IPS DF 6.9 (cell line): ENCODE results near the gene CARS1.

Experiments
- DNase-seq: peaks from one replicate; pipeline ENCODE4 v3.0.0-alpha.2; 2013; ENCODE audit warnings: low read depth, low spot score
- H3K27ac ChIP-seq: one replicate; pipeline ENCODE4 v1.5.1; 2013; ENCODE audit warnings: low read length, control low read depth
- H3K27me3 ChIP-seq: 2 replicates; pipeline ENCODE4 v1.6.1; 2013; ENCODE audit warnings: mild to moderate bottlenecking, low read length; ENCODE audit not compliant: control insufficient read depth, insufficient read depth
- H3K36me3 ChIP-seq: 2 replicates; pipeline ENCODE4 v1.6.1; 2013; ENCODE audit warnings: low read length; ENCODE audit not compliant: control insufficient read depth, insufficient read depth
- H3K4me1 ChIP-seq: 2 replicates; pipeline ENCODE4 v1.6.1; 2013; ENCODE audit warnings: low read length; ENCODE audit not compliant: control insufficient read depth, insufficient read depth
- H3K4me3 ChIP-seq: 2 replicates; pipeline ENCODE4 v1.5.1; 2013; ENCODE audit warnings: mild to moderate bottlenecking, low read length
- H3K9me3 ChIP-seq: 2 replicates; pipeline ENCODE4 v1.6.1; 2013; ENCODE audit warnings: low read length, inconsistent platforms; ENCODE audit not compliant: control insufficient read depth, insufficient read depth
- WGBS: extraction: QIAGEN DNeasy Blood & Tissue Kit; methylation state at CpG from one replicate; pipeline ENCODE4 v1.1.7; 2013; ENCODE audit warnings: mixed read lengths, missing lambda C conversion rate; ENCODE audit not compliant: insufficient read length, insufficient coverage; 5-methylcytosine and 5-hydroxymethylcytosine counted together

Gene CARS1

DNA sequence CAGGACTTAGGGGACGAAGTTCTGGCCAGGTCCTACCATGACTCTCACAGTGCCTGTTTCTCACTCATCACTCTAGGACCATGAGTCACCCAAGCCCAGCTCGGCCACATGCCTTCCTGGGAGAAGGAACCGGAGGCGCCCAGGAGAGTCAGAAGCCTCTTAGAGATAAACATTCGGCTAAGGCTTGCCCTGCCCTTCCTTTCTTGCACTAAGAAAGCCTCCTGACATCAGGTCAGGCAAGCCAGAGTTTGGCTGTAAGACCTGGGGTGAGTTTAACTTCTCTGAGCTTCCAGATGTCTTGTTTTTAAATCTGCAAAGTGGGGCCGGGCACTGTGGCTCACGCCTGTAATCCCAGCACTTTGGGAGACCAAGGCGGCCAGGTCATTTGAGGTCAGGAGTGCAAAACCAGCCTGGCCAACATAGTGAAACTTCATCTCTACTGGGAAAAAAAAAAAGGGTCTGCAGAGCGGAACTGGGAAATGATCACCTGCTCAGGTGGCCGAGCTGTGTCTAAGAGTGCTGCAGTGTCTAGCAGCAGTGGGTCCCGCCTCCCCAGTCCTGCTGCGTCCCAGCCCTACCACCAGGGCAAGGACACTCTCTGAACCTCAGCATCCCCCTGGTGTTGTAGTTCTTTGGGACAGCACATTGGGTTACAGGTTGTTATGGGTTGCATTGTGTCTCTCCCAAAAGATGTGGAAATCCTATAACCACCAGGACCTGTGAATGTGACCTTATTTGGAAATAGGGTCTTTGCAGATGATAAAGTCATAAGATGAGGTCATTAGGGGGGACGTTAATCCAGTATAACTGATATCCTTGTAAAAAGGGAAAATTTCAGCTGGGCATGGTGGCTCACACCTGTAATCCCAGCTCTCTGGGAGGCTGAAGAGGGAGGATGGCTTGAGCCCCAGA is 1.8 kb upstream of the CARS1 start:
- no peak overlapping the region for H3K4me3 ChIP-seq
- H3K4me1 ChIP-seq = peaks cover 1% of the 10 kb centered on the region; the same call in 1 of the 2 replicates
- H3K27me3 ChIP-seq = no peaks in the 10 kb centered on the region
- H3K9me3 ChIP-seq = no peaks in the 10 kb centered on the region
- no CpG with 5 or more reads among the region's 13 CpGs for WGBS
- no peak for DNase-seq
- no peak overlapping the region for H3K27ac ChIP-seq
- 0 out of 2 replicates have a peak, but pooled peaks cover 2% of the 10 kb centered on the region for H3K36me3 ChIP-seq

DNA sequence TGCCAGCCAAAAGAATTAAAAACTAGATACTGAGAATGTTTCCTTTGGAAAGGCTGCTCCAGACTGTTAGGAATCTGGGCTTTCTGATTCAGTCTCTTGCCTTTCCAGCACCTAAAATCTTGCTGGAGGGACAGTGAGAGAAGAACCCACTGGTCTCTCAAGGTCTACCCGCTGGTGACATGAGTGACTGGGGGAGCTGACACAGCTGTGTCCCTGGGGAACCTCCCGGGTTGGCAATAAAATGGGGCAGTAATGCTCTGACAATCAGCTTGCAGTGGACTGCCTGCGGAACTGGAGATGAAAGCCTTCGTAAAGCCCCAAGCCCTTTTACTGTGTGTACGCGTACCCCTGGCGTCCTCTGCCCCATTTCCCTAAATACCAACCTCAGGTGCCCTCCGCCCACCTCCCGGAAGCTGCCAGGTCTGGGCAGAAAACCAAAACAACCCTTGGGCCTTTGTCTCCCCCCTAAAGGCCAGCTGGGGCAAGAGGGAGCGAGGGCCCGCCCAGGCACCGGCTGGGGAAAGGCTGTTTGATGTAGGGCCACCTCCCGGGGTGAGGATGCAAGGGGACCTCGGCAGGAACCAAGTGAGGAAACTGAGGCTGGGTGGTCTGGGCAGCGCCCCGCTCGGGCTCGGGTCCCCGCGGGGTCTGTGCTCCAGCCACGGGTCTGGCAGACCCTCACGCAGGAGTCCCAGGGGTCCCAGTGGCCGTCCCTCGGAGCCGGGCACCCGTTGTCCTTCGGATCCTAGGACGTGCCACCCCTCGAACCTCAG is 741 bp downstream of the CARS1 start:
- H3K4me3 ChIP-seq = peak overlapping the region; percentile 85
- H3K9me3 ChIP-seq = no peaks in the 10 kb centered on the region
- no peak for DNase-seq
- no peak overlapping the region for H3K27ac ChIP-seq
- peaks cover 1% of the 10 kb centered on the region for H3K4me1 ChIP-seq
- H3K27me3 ChIP-seq = no peaks in the 10 kb centered on the region
- no peaks in the 10 kb centered on the region for H3K36me3 ChIP-seq
- no CpG with 5 or more reads among the region's 29 CpGs for WGBS

GRCh38 chr11:3055891-3056290 is 1.3 kb downstream of the CARS1 start:
- no peaks in the 10 kb centered on the region for H3K9me3 ChIP-seq
- H3K4me3 ChIP-seq = no peak overlapping the region
- H3K4me1 ChIP-seq = peaks cover 1% of the 10 kb centered on the region
- no peaks in the 10 kb centered on the region for H3K27me3 ChIP-seq
- no CpG with 5 or more reads among the region's 8 CpGs for WGBS
- no peak for DNase-seq
- H3K27ac ChIP-seq = no peak overlapping the region
- no peaks in the 10 kb centered on the region for H3K36me3 ChIP-seq

DNA sequence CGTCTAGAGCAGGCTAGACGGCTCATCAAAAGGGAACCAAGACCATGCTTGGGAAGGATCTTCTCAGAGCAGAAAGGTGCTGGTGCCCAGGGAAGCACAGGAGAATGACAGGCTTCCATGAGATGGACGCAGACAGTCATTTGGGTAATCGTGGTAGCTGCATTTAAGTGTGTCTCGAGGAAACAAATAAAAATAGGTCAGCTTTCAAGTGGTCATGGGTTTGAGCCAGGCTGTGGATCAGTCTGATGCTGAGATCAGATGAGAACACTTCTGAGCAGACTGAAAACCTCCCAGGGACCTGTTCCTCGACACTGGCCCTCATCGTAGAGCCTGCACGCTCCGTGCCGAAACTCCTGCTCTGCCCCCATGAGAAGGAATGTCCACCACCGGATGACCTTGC is 4.7 kb downstream of the CARS1 start:
- no peaks in the 10 kb centered on the region; the same call in 1 of the 2 replicates for H3K36me3 ChIP-seq
- no peak for DNase-seq
- no peak overlapping the region for H3K4me3 ChIP-seq
- WGBS = no CpG with 5 or more reads among the region's 11 CpGs
- no peak overlapping the region for H3K27ac ChIP-seq
- H3K4me1 ChIP-seq = peaks cover 1% of the 10 kb centered on the region
- no peaks in the 10 kb centered on the region for H3K9me3 ChIP-seq
- H3K27me3 ChIP-seq = no peaks in the 10 kb centered on the region

DNA sequence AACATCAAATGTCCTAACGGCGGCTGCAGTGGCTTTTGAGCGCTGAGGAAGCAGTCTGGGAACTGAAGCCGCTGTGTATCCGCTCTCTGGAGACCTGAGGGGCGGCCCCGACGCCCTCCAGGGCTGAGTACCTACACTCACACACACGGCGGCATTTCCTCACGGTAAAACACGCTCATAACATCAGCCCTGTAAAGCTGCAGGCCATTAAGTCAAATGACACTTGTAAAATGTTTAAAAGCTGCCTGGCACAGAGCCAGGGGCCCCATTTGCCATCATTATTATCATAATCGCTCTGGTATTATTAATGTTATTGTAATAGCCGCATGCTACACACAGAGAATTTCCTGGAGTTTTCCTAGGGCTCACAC is 5.1 kb downstream of the CARS1 start:
- Histone ChIP-seq H3K27me3 (no peaks in the 10 kb centered on the region), H3K27ac (no peak overlapping the region), H3K4me1 (peaks cover 1% of the 10 kb centered on the region), H3K4me3 (no peak overlapping the region), H3K36me3 (no peaks in the 10 kb centered on the region; the same call in 1 of the 2 replicates), H3K9me3 (no peaks in the 10 kb centered on the region)
- no peak for DNase-seq
- no CpG with 5 or more reads among the region's 14 CpGs for WGBS

- no peaks in the 10 kb centered on the region; the same call in 1 of the 2 replicates for H3K36me3 ChIP-seq
- no peaks in the 10 kb centered on the region for H3K9me3 ChIP-seq
- H3K4me1 ChIP-seq = peaks cover 1% of the 10 kb centered on the region
- H3K27me3 ChIP-seq = no peaks in the 10 kb centered on the region
- DNase-seq = no peak
- H3K4me3 ChIP-seq = no peak overlapping the region
- no CpG with 5 or more reads among the region's 13 CpGs for WGBS
- no peak overlapping the region for H3K27ac ChIP-seq
Measured at GRCh38 chr11:3051196-3052108, 5.8 kb downstream of the CARS1 start.

DNA sequence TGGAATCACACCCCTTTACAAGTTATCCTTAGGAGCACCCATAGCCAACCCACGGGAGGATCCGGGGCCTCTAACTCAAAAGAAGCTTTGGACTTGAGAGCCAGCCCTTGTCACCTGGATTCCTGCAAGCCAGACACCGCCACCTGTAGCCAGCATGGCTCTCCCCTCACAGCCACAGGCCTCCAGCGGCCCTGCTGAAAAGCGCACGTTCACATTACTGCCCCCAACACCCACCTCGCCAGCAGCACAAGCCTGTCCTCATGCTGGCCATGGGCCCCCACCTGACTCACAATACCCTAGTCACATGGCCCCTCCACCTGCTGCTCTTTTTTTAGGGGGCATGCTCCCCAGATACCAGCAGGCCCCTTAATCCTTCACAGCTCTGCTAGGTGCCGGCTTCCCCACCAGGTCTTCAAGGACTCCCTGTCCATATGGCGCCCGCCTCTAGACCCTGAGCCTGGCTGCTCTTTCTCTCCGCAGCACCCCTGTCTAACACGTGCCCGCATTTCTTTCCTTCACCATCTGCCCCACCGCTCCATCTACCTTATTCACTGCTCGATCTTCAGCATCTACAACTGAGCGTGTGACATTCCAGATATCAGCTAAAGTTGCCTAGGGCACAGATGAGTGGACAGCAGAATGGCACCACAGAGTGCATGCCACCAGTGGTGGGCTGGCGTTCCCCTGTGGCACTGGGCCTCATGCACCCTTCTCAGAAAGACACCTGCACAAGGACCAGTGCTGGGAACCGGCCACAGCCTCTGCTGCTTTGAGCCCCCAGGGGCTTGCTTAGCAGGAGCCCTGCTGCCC is 6.6 kb downstream of the CARS1 start:
- H3K4me1 ChIP-seq = no peaks in the 10 kb centered on the region; the same call in 1 of the 2 replicates
- H3K27me3 ChIP-seq = no peaks in the 10 kb centered on the region
- no peaks in the 10 kb centered on the region for H3K9me3 ChIP-seq
- no CpG with 5 or more reads among the region's 18 CpGs for WGBS
- H3K36me3 ChIP-seq = no peaks in the 10 kb centered on the region; the same call in 1 of the 2 replicates
- H3K4me3 ChIP-seq = no peak overlapping the region
- no peak overlapping the region for H3K27ac ChIP-seq
- DNase-seq = no peak

DNA sequence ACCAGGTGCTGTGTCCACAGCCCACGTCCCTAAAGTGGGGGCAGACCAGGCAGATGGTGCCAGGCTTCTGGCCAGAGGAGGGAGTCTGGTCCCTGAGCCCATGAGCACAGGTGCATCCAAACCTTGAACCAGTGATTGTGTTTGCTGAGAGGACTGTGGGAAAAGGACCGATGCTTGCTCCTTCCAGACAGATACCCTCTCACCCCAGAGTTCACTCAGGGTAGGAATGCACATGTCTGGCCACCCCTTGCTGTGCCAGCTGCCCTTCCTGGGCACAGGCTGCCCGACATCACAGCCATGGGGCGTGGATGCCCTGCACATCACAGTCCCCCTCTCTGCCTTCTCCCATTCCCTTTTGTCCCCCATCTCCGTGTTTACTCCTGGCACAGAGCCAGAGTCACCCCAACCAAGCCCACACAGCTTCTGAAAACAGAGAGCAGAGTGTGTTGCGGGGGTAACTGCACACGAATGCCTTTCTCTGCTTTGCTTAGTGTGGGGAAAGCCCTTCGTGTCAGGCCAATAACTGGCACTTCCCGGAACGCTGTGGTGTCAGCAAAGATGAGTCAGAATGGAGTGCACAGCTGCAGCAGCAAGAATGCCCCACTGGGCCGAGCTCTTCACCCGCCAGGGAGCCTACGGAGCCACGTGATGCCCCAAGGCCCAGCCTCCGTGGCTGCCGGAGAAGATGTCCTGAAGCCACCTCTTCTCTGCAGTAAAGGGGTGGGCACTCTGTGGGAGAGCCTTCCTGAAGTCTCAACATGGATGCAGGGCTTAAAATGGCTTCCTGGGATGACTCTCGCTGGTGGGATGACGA is 7.6 kb downstream of the CARS1 start:
- Histone ChIP-seq H3K9me3 (no peaks in the 10 kb centered on the region), H3K27me3 (no peaks in the 10 kb centered on the region), H3K4me1 (no peaks in the 10 kb centered on the region; the same call in 1 of the 2 replicates), H3K27ac (no peak overlapping the region), H3K4me3 (no peak overlapping the region), H3K36me3 (peaks cover 2% of the 10 kb centered on the region; the same call in 1 of the 2 replicates)
- no peak for DNase-seq
- WGBS = no CpG with 5 or more reads among the region's 18 CpGs

DNA sequence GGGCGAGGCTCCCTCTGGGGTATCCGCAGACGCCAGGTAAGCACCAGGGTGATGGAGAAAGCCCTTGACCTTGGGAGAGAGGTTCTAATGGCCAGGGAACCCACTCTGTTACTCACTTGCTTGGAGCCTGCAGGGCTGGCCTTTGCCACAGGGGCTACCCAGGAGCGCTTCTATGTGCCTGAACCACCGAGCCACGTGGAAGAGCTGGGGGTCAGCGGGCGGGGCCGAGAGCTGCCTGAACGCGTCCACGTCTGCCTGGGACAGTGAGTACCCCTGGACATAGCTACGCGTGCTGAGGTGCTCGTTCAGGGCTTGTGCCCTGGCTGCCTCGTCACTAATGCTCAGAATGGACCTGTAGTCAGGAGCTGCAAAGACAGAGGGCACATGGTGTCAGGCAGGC is 9.6 kb downstream of the CARS1 start:
- H3K27ac ChIP-seq = no peak overlapping the region
- H3K27me3 ChIP-seq = no peaks in the 10 kb centered on the region
- no peak overlapping the region for H3K4me3 ChIP-seq
- no peaks in the 10 kb centered on the region for H3K9me3 ChIP-seq
- H3K36me3 ChIP-seq = peaks cover 2% of the 10 kb centered on the region; the same call in 1 of the 2 replicates
- WGBS = no CpG with 5 or more reads among the region's 16 CpGs
- DNase-seq = no peak
- H3K4me1 ChIP-seq = no peaks in the 10 kb centered on the region; the same call in 1 of the 2 replicates
